GM12892 (cell line): ENCODE results near the gene LYVE1.

Experiments
- POLR2A ChIP-seq: IDR thresholded peaks from 2 replicates; pipeline ENCODE4 v1.6.1; 2011; ENCODE audit warnings: low read depth, low read length, control low read depth
- POLR2AphosphoS5 ChIP-seq: IDR thresholded peaks from 2 replicates; pipeline ENCODE4 v1.6.1; 2011; ENCODE audit warnings: low read depth, low read length, control low read depth

DNA sequence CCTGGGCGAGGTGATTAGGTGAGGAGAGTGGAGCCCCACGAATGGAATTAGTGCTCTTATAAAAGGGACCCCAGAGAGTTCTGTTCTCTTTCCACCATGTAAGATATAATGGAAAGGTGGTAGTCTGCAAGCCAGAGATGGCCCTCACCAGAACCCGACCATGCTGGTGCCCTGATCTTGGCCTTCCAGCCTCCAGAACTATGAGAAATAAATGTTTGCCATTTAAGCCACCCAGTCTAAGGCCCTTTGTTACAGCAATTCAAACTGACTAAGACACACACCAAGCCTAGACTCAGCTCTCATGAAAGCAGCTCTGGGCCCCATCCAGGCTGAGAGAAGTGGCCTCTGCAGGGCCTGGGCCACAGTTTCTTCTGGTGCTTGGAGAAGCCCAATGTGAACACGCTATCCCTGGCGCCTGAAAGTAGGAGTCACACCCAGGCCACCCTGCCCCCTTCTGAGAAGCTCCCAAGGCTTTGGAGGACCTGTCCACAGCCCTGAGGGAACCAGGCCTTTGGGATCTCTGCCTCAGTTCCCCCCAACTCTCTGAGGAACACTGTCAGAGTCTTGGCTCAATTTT, 35.3 kb upstream of the LYVE1 start:
- TF ChIP-seq POLR2A (no peak), POLR2AphosphoS5 (no peak)
